NT2/D1 (cell line): ENCODE results near the gene NAA15.

Experiments used
- SUZ12 ChIP-seq: IDR thresholded peaks from 2 replicates; pipeline ENCODE4 v1.6.1; 2011; ENCODE audit not compliant: insufficient read length, insufficient read depth; ENCODE audit errors: extremely low read depth
- ZNF274 ChIP-seq: IDR thresholded peaks from 2 replicates; pipeline ENCODE4 v1.6.1; 2011; ENCODE audit warnings: mild to moderate bottlenecking, low read depth, low read length

DNA sequence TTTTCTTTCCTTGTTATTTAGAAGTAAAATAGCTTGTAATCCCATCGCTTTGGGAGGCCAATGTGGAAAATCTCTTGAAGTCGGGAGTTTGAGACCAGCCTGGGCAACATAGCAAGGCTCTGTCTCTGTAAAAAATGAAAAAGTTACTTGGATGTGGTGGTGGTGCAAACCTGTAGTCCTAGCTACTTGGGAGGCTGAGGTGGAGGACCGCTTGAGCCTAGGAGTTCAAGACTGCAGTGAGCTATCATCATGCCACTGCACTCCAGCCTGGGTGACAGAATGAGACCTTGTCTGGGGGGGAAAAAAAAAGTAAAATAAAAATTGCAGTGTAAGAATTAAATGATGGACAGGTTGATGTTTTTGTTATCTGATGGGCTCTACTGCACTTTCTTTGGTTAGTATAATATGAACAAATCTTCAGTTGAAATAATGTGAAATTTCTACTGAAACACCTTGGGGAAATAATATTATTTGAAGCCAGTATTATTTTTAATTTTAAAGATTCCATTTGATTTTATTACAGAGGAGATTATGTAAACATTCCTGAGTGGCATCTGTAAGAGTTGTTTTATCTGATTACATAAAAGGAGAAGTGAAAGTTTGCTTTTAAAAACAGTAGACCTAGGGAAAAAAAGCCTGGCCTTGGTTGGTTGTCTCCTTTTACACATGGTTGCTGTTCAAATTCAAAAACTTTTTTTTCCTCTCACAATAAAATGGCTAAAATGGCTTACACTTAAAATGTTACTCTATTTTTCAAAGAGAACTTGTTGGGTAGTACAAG lies 11.4 kb downstream of the NAA15 start:
- no peak for TF ChIP-seq SUZ12
- TF ChIP-seq ZNF274, result no peak
